ENCODE measurements around the gene METAP2. TPM values are rescaled to one million over a fixed set of nuclear protein-coding genes. Genes with fewer than 3 reads are reported as not detected.

Gene METAP2
- total RNA-seq, 1 experiment from 2014 or later: 122 TPM

DNA sequence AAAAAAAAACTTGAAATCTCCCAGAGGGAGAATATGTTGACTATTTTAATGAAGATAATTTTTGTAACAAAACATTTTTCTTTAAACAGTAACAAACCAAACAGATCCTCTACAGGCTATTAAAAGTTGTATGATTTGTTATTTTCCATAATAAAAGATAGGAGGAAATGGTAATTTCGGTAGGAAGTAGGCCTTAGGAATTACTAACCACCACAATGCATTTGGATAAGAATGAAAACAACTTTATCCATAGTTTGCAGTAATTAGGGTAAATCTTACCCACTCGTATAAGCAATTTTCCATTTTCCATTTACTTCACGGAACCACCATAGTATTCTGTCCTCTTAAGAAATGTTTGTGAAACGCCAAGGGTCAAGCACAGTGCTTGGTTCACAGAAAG, 71.4 kb downstream of the METAP2 start:
- Mint-ChIP-seq H3K27me3 (ENCODE audit: insufficient read depth, unreplicated experiment) (no peaks in the 10 kb centered on the region), H3K9me3 (ENCODE audit: unreplicated experiment) (no peaks in the 10 kb centered on the region)
- CTCF ChIA-PET: interaction anchor here (2.0 kb wide), 1 partner anchor 11 kb away, joined by 9 read pairs; no protein-coding TSS in a partner anchor

DNA sequence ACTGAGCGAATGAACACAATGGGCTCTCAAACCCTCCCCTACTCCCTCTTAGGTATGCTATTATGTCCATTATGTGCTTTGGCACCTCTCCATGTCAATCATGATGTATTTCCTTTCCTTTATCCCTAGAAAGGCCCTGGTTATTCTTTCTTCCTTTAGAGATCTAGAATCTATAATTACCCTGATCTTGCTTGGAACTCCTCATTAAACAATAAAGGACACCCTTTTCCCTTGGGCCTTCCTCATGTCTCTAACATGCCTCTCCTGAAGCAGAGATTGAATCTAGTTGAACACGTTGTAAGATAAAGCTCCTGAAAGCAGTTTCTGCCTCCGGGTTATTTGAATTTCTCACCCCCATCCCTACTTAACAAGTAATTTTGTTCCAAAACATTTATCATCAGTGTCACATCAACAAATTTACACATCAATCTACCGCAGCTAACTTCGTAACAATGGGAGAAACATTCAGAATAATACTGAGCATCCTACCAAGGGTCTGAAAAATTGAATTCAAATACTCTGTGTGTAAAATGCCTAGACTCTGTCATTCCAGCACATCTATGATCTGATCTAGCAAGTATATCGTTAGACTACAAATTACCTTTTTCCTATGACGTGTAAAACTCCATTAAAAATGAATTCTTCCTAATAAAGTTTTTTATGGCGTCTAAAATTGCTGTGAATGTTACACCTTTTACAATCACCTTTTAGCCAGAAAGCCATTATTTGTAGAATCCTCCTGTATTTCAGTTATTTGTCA, 72.0 kb downstream of the METAP2 start:
- intact Hi-C loops (cut with micrococcal nuclease): no loop called here
- DNase-seq (ENCODE audit: unreplicated experiment): no peak
- Mint-ChIP-seq H3K27ac (ENCODE audit: low read depth, unreplicated experiment) (no peak overlapping the region), H3K27me3 (ENCODE audit: insufficient read depth, unreplicated experiment) (no peaks in the 10 kb centered on the region), H3K4me3 (ENCODE audit: unreplicated experiment) (no peak overlapping the region), H3K9me3 (ENCODE audit: unreplicated experiment) (no peaks in the 10 kb centered on the region), H3K4me1 (ENCODE audit: insufficient read depth, unreplicated experiment) (no peaks in the 10 kb centered on the region), H3K36me3 (ENCODE audit: insufficient read depth, unreplicated experiment) (no peaks in the 10 kb centered on the region)
- ChIA-PET POLR2A (interaction anchor here (0.6 kb wide), 1 partner anchor 13 kb away, joined by 3 read pairs; no protein-coding TSS in a partner anchor), CTCF (no interaction called here)
- TF ChIP-seq, protein P1, sequence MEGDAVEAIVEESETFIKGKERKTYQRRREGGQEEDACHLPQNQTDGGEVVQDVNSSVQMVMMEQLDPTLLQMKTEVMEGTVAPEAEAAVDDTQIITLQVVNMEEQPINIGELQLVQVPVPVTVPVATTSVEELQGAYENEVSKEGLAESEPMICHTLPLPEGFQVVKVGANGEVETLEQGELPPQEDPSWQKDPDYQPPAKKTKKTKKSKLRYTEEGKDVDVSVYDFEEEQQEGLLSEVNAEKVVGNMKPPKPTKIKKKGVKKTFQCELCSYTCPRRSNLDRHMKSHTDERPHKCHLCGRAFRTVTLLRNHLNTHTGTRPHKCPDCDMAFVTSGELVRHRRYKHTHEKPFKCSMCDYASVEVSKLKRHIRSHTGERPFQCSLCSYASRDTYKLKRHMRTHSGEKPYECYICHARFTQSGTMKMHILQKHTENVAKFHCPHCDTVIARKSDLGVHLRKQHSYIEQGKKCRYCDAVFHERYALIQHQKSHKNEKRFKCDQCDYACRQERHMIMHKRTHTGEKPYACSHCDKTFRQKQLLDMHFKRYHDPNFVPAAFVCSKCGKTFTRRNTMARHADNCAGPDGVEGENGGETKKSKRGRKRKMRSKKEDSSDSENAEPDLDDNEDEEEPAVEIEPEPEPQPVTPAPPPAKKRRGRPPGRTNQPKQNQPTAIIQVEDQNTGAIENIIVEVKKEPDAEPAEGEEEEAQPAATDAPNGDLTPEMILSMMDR (IDR thresholded peaks at IDR 0.05; ENCODE audit: unreplicated experiment): no peak
- no TSS peak for BruUV-seq (replicated peaks)

More for the DNA sequence above, 71.4 kb downstream of the METAP2 start:
- Mint-ChIP-seq H3K4me1 (ENCODE audit: insufficient read depth, unreplicated experiment) (no peaks in the 10 kb centered on the region), H3K36me3 (ENCODE audit: insufficient read depth, unreplicated experiment) (no peaks in the 10 kb centered on the region), H3K4me3 (ENCODE audit: unreplicated experiment) (no peak overlapping the region), H3K27ac (ENCODE audit: low read depth, unreplicated experiment) (no peak overlapping the region)
- POLR2A ChIA-PET: no interaction called here
- TF ChIP-seq, protein P1 (IDR thresholded peaks at IDR 0.05; ENCODE audit: unreplicated experiment): no peak
- DNase-seq (ENCODE audit: unreplicated experiment): no peak
- intact Hi-C loops (cut with micrococcal nuclease): no loop called here
- BruUV-seq (replicated peaks): no TSS peak

DNA sequence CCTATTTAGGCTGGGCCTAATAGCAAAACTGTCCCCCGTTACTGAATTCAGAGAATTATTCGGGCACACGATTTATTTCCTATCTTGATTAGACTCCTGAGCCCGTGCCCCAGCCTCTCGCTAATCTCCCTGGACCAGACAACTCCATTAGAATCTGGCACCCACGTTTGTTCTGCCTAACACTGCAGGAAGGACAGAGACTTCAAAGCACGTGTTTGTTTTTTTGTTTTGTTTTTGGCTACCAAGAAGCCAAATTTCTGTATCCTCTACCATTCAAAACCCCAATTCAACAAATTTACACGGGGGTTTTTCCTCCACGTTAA, 72.5 kb downstream of the METAP2 start:
- POLR2A ChIA-PET: interaction anchor here (0.6 kb wide), 1 partner anchor 13 kb away, joined by 3 read pairs; no protein-coding TSS in a partner anchor
- no peaks in the 10 kb centered on the region for H3K36me3 Mint-ChIP-seq (ENCODE audit: insufficient read depth, unreplicated experiment)
- no peaks in the 10 kb centered on the region for H3K4me1 Mint-ChIP-seq (ENCODE audit: insufficient read depth, unreplicated experiment)
- CTCF ChIA-PET: interaction anchor here (0.7 to 2.0 kb wide), 2 partner anchors 11 to 28 kb away, joined by 3 to 7 read pairs; no protein-coding TSS in a partner anchor
- TF ChIP-seq, protein P1 (IDR thresholded peaks at IDR 0.05; ENCODE audit: unreplicated experiment): no peak
- H3K27ac Mint-ChIP-seq (ENCODE audit: low read depth, unreplicated experiment): no peak overlapping the region
- H3K27me3 Mint-ChIP-seq (ENCODE audit: insufficient read depth, unreplicated experiment): no peaks in the 10 kb centered on the region
- no peak overlapping the region for H3K4me3 Mint-ChIP-seq (ENCODE audit: unreplicated experiment)
- no TSS peak for BruUV-seq (replicated peaks)
- intact Hi-C loops (cut with micrococcal nuclease): no loop called here
- no peaks in the 10 kb centered on the region for H3K9me3 Mint-ChIP-seq (ENCODE audit: unreplicated experiment)
- no peak for DNase-seq (ENCODE audit: unreplicated experiment)

DNA sequence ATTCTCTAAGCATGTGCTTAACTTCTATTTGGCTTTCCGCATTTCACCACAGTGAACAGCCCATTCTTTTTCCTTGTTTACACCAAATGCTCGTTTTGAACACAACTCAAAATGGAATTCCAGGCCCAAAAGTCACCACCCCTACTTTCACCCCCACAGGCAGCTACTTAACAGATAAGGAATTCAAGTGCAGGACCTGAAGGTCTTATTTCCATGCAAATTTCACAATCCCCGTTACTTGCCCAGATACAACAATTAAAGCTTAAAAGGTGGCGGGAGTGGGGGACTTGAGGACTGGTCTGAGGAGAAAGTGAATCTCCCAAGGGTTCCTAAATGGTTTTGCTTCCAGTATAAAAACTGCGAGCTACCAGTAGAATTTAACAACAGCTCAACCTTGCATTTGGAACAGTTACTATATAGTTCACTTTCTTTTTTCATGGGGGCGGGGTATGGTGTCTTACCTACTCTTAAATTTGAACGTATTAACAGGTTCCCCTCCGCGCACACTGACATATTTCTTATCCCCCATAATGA, 73.6 kb downstream of the METAP2 start:
- BruUV-seq (replicated peaks): no TSS peak
- intact Hi-C loops (cut with micrococcal nuclease): no loop called here
- ChIA-PET POLR2A (interaction anchor here (0.6 kb wide), 1 partner anchor 451 kb away, joined by 3 read pairs; no protein-coding TSS in a partner anchor), CTCF (interaction anchor here (1.1 to 2.0 kb wide), 3 partner anchors 11 to 27 kb away, joined by 4 to 7 read pairs (median 5); no protein-coding TSS in a partner anchor)
- no peaks in the 10 kb centered on the region for H3K9me3 Mint-ChIP-seq (ENCODE audit: unreplicated experiment)
- no peaks in the 10 kb centered on the region for H3K36me3 Mint-ChIP-seq (ENCODE audit: insufficient read depth, unreplicated experiment)
- no peaks in the 10 kb centered on the region for H3K27me3 Mint-ChIP-seq (ENCODE audit: insufficient read depth, unreplicated experiment)
- H3K4me1 Mint-ChIP-seq (ENCODE audit: insufficient read depth, unreplicated experiment): no peaks in the 10 kb centered on the region
- H3K27ac Mint-ChIP-seq (ENCODE audit: low read depth, unreplicated experiment): no peak overlapping the region
- DNase-seq (ENCODE audit: unreplicated experiment): no peak
- no peak overlapping the region for H3K4me3 Mint-ChIP-seq (ENCODE audit: unreplicated experiment)
- TF ChIP-seq, protein P1 (IDR thresholded peaks at IDR 0.05; ENCODE audit: unreplicated experiment): no peak

All from MCF 10A (cell line).